HG02970 (cell line): Measurements from ENCODE around the gene MFSD11.
"Not testable (repeated sequence)": the region's sequence is repeated elsewhere in the genome, so short reads cannot be mapped to it uniquely, and the experiment has no call there.

Experiments
- ATAC-seq: cut with Tn5 transposase; IDR thresholded peaks from one replicate; pipeline ENCODE4 v1.9.1; 2021; ENCODE audit warnings: mild to moderate bottlenecking, moderate library complexity, moderate number of reproducible peaks; ENCODE audit not compliant: unreplicated experiment, low FRiP score

The MFSD11 gene

GRCh38 chr17:76725580-76726230 is 12.2 kb upstream of the MFSD11 start:
- ATAC-seq = peak; percentile 6

DNA sequence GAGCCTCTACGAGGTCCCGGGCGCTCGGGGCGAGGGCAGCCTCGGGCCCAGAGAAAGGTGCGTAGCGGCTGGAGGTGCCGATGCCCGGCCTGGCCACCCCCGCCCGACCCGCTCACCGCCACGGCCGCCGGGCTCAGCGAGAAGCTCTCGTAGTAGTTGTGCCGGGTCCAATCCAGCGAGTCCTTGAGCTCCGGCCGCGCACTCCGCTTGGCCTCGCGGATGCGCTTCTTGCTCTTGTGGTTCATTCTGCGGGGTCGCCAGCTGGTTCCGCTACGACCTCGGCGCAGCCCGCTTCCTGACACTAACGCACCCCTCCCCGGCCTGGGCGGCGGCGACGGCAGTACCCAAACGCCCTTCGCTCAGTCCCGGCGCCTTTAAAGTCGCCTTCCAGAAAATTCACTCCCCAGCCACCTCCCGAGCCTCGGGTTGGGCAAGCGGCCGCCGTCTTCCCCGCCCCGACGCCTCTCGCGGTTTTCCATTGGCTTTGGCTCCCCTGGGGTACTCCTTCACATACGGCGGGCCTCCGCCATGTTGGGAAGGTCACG is 11.6 kb upstream of the MFSD11 start, which contains the start of gene JMJD6:
Gene JMJD6 (minus strand): TSS at position 376 of the 545 bp plus-strand sequence. CDS start 131 bp downstream, at position 245.
- peak; percentile 65 for ATAC-seq

DNA sequence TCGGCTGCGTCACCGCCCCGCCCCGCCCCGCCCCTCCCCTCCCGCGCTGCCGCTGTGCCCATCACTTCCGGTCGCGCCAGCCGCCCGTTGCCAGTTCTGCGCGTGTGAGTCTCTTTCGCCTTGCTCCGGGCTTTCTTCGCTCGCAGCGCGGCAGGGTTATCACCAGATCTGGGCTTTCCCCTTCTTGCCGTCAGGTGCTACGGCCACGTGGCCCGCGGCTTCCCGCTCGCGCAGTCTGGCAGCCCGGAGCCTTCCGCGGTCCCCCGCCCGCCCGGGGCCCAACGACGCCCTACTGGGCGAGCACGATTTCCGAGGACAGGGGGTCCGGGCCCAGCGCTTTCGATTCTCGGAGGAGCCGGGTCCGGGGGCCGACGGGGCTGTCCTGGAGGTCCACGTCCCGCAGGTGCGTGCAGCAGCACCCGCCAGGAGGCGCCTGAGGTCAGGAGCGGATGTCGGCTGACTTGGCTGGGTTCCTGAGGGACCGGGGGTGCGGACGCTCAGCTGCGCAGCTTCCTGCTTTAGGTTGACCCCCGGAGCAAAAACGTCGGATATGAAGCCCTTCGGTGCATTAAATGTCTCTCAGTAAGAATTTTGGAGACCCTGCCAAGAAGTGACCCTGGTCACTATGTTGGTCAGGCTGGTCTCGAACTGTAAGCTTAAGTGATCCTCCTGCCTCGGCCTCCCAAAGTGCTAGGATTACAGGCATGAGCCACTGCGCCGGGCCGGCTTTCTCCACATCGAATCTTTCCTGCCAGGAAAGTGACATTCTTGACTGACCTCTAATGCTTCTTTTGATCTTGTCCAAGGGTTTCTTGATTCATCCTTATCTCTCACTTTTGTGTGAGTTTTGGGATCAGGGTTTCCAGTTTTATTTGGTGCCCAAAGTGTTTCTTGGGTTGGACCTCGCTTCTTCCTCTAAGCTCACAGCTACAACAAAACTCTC is 10.9 kb upstream of the MFSD11 start, which contains the start of gene METTL23:
Gene METTL23 (plus strand): TSS at position 64 of the 943 bp plus-strand sequence. CDS start 2,872 bp downstream, outside the sequence.
- peak; percentile 45 for ATAC-seq

DNA sequence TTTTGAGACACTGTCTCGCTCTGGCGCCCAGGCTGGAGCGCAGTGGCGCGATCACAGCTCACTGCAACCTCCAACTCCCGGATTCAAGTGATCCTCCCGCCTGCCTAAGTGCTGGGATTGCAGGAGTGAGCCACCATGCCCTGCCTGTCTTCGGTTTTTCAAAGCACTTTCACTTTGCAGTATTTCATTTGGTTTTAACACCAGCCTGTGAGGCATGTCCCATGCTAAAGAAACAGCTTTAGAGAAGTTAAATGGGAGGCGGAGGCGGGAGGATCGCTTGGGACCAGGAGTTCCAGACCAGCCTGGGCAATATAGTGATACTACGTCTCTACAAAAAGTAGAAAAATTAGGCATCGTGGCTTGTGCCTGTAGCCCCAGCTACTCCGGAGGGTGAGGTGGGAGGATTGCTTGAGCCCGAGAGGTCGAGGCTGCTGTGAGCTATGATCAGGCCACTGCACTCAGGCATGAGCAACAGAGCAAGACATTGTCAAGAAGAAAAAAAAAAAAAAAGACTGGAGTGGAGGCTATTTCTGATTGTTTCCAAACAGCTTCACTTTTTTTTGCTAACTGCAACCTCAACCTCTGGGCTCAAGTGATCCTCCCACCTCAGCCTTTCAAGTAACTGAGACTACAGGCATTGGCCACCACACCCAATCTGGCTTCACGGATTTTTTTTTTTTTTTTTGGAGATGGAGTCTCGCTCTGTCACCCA is 10.0 kb upstream of the MFSD11 start:
- no peak for ATAC-seq

GRCh38 chr17:76731800-76732733 is 5.9 kb upstream of the MFSD11 start:
- ATAC-seq = not testable (repeated sequence)

GRCh38 chr17:76732734-76733617 is 4.9 kb upstream of the MFSD11 start:
- ATAC-seq = no peak

DNA sequence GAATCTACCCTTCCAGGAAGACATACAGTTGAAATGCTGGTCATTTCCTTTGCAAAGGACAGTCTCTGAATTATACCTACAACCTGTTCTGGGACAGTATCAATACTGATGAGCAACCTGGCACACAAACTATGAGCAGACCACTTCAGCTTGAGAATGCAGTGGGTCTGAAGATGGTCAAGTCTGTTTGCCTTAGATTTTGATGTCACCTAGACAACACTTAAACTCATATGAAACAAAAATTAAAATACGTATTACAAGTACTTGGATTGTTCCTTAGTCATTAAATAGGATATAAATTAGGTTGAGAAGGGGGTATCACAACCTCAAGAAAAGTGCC is 4.3 kb upstream of the MFSD11 start:
- ATAC-seq = no peak

DNA sequence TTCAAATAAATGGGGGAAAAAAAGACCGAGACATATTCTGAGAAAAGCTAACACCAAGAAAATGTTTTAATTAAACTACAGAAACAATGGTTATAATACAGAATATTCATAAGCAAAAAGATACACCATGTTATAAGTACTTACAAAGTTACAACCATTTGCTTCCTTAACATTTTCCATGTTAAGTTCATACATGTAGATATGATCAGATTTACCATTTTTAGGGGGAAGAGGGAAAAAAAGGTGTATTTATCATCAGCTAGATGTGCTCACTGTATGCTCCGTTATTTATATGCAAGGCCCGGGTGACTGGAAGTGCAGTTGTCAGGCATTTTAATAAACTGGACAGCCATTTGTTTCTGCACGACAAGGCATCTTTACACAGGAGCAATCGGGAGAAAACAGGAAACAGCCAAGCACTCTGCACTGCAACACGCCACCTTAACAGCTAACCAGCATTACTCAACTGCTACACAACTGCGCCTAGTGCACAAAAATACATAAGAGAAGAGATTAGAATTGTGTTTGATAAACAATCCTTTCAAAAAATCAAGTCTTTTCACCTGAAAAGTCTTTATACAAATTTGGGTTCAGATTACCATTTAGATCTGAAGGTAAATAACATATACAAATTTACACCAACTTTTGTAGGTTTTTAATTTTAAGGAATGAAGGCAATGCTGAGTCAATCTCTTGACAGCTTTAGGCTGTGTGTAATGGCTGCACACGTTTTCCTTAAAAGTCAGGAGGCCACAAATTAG is 3.7 kb upstream of the MFSD11 start:
- ATAC-seq = no peak

GRCh38 chr17:76735006-76735405 is 2.9 kb upstream of the MFSD11 start:
- no peak for ATAC-seq

DNA sequence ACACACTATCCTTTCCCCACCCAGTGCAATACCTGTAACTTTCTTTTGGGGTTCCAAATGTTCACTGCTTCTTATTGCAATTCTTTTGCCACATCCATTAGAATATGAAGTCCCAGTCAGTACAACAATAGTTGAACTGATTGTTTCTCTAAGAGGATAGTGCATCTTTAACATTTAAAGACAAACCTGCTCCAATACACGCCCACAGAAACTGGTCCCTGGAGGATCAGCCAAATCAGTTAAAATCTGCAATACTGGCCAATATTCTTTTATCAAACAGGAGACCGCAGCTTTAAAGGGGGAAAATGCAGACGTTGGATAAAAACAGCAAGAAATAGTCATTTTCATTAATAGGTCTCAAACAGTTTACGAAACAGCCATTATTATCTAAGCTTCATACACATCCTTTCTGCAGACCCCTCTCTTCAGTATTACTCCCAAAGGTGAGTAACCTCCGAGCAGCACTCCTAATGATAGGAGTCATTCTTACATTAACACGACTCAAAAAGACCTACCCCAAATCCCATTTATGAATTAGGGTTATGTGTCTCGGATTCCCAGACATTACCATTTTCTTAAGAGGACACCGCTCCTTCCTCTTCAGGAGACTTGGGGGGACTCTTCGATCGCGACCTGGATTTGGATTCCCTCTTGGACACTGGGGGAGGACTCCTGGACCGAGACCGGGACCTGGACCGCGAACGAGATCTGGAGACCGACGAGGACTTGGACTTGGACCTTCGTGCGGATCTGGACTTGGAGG is 2.2 kb upstream of the MFSD11 start:
- no peak for ATAC-seq

DNA sequence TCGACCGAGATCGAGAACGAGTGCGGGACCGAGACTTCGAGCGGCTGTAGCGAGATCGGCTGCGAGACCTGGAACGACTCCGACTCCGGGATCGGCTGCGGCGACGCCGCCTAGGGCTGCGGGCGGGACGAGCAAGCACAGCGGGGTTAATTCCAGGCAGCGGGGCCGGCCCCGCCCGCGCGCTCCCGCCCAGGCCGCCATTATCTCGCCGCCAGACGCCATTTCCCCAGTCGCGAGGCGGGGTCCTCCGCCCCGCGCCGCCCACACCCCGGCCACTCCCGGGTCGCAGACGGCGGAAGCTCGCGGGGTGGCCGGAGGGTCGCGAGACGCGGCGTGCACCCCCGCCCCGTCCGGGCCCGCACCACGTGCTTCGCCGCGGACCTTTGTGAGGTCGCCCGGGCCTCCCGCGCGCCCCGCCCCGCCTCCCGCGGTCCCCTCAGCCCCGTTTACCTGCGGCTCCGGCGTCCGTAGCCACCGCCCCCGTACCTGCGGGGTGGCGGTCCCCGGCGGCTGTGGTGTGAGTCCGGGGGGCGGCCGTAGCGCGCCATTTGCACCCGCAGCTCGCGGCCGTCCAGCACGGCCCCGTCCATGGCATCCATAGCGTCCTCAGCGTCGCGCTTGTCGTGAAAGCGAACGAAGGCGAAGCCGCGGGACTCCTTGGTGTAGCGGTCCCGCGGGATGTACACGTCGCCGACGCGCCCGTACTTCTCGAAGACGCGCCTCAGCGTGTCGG is 1.4 kb upstream of the MFSD11 start:
- peak; percentile 6 for ATAC-seq

DNA sequence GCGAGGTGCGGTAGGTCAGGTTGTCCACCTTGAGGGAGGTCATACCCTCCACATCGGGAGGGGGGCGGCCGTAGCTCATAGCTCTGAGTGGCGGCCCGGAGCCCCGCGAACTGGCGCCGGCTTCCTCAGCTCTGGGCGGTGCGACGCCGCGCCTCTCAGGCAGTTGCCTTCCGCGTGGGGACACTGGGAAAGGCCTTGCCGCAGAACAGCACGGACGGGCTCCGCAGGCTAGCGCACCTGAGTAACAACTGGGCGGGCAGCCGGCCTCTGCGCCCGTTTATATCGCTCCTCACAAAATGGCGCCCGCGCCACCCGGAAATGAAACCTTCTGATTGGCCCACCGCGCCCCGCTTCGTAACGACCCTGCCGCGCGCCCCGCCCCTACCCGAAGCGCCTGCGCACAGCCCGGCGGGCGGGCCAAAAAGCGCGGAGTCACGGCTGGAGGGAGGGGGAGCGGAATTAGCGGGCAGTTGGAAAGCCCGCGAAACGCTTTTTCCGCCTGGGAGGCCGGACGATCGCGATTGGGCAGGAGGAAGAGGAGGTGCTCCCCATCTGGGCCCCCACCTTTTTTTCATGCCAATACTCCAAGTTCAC is 740 bp upstream of the MFSD11 start, which contains the start of gene SRSF2:
Gene SRSF2 (minus strand): TSS at position 250 of the 594 bp plus-strand sequence. CDS start 171 bp downstream, at position 79.
- peak; percentile 76 for ATAC-seq

DNA sequence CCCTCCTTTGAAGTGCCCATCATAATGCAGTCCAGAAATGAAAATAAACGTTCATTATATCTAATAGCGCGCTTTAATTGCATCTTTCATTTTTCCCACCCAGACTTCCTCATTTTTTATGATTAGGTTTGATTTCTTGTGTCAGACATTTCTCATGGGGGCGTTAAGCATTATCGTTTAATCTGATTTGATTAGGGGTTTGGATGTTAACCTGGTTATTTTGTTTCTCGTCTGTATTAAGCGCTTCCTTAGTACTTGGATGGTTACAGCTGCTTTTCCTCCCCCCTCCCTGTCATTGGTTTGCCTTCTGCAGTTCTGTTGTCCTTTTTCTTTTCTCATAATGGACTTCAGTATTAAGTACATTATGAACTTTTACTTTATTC is 540 bp downstream of the MFSD11 start:
- no peak for ATAC-seq

GRCh38 chr17:76739568-76740115 is 1.7 kb downstream of the MFSD11 start:
- not testable (repeated sequence) for ATAC-seq

DNA sequence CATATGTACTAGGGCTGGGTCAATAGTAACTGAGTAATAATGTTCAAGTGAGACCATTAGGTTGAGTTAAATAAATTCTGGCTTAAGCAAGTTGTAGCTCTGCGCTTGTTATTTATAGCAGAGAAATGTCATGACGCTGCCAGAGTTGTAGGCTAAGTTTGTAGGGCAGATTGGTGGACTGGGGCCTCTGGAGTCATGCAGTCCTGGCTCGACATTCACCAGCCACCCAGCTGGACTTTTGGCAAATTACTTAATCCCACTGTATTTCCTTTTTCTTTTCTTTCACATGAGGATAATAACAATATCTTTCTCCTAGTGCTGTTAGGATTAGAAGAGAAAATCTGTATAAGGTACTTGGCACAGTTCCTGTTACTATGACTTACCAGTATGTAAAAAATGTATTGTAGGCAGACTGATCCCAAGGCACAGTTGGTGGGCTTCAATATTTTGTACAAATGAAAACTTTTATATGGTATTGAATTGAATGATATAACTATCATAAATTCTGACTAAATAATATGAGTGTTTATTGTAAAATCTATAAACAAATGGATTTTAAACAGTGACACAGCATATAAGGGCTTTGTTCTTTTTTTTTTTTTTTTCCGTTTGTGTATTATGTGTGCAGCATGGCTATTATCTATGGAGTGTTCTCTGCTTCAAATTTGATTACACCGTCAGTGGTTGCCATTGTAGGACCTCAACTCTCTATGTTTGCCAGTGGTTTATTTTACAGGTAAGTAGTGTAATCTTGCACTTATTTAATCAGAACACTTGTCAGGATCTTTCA is 2.6 kb downstream of the MFSD11 start:
- no peak for ATAC-seq
